ENCODE data around the gene GSN. TPM values are rescaled to one million over a fixed set of nuclear protein-coding genes. Genes with fewer than 3 reads are reported as not detected.
A peak's percentile ranks its signal among the peaks of the same experiment; 100 is the strongest.

Gene GSN
- total and polyA plus RNA-seq, 9 of the 15 experiments (the other 6 are each of a cell fraction or from before 2014, with no cell fraction given) = 0.39 to 16.6 (median 8.2) TPM

- TF ChIP-seq KDM1A (IDR thresholded peaks at IDR 0.05) (peak in 1 of 2 experiments; percentile 63; a peak in 2 of 4 replicates), DDX20 (tag; IDR thresholded peaks at IDR 0.05; ENCODE audit: low read depth) (no peak), ZNF699 (CRISPR knock-in tag; IDR thresholded peaks at IDR 0.05; ENCODE audit: insufficient replicate concordance) (no peak), ZNF695 (CRISPR knock-in tag; IDR thresholded peaks at IDR 0.05) (no peak), GATAD2B (IDR thresholded peaks at IDR 0.05; ENCODE audit: borderline replicate concordance) (no peak), RUNX1 (IDR thresholded peaks at IDR 0.05; ENCODE audit: low read depth) (no peak), CHD4 (IDR thresholded peaks at IDR 0.05; ENCODE audit: insufficient read depth, insufficient replicate concordance, low read depth, low read length, poor library complexity, severe bottlenecking) (peak; percentile 77), ZNF512 (tag; IDR thresholded peaks at IDR 0.05) (no peak)
- TF ChIP-seq, protein P1, sequence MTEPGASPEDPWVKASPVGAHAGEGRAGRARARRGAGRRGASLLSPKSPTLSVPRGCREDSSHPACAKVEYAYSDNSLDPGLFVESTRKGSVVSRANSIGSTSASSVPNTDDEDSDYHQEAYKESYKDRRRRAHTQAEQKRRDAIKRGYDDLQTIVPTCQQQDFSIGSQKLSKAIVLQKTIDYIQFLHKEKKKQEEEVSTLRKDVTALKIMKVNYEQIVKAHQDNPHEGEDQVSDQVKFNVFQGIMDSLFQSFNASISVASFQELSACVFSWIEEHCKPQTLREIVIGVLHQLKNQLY (CRISPR knock-in tag; conservative IDR thresholded peaks at IDR 0.05) = no peak
Observed at GRCh38 chr9:121371495-121372061, 103.6 kb downstream of the GSN start (continued).

Data from K562 (cell line).